Fibroblast of lung (primary cell): ENCODE measurements around the gene CFLAR. TPM values are rescaled to one million over a fixed set of nuclear protein-coding genes. Genes with fewer than 3 reads are reported as not detected.

Experiments used
- DNase-seq, 2 donors: peaks; one replicate each; pipeline versions ENCODE4 v3.0.0 to v3.0.0-alpha.2; 2010; ENCODE audit warnings: low read depth in 2 of 2
- H2AFZ ChIP-seq: 2 replicates; pipeline ENCODE4 v1.5.1; 2012; ENCODE audit warnings: low read length, control low read depth, inconsistent platforms
- H3K27ac ChIP-seq: 2 replicates; pipeline ENCODE4 v1.5.1; 2011; ENCODE audit warnings: low read length, control low read depth; ENCODE audit not compliant: insufficient read depth
- H3K27me3 ChIP-seq: 2 replicates; pipeline ENCODE4 v1.5.1; 2011; ENCODE audit warnings: mild to moderate bottlenecking, low read length; ENCODE audit not compliant: control insufficient read depth, insufficient read depth
- H3K36me3 ChIP-seq: 2 replicates; pipeline ENCODE4 v1.5.1; 2011; ENCODE audit warnings: low read length; ENCODE audit not compliant: control insufficient read depth, insufficient read depth
- H3K4me1 ChIP-seq: 2 replicates; pipeline ENCODE4 v1.5.1; 2011; ENCODE audit warnings: low read length; ENCODE audit not compliant: control insufficient read depth, insufficient read depth; ENCODE audit errors: extremely low read depth
- H3K4me2 ChIP-seq: 2 replicates; pipeline ENCODE4 v1.5.1; 2011; ENCODE audit warnings: low read length, control low read depth; ENCODE audit not compliant: insufficient read depth; ENCODE audit errors: extremely low read depth
- H3K4me3 ChIP-seq, 4 experiments: fragments of 200-600 bp in 1 of 4; sonication (generic) in 1 of 4; replicated peaks in 1 of 4; 2 replicates each; pipeline ENCODE4 v1.5.1; 2011 to 2016; ENCODE audit warnings: low read length in 4 of 4, low read depth in 3 of 4, mild to moderate bottlenecking in 3 of 4, control low read depth in 2 of 4, inconsistent platforms in 1 of 4, mixed read lengths in 1 of 4; ENCODE audit not compliant: insufficient read depth in 1 of 4; ENCODE audit errors: control extremely low read depth in 1 of 4
- H3K79me2 ChIP-seq: 2 replicates; pipeline ENCODE4 v1.5.1; 2012; ENCODE audit warnings: mild to moderate bottlenecking, low read length, inconsistent platforms; ENCODE audit not compliant: control insufficient read depth, insufficient read depth
- H3K9ac ChIP-seq: 2 replicates; pipeline ENCODE4 v1.5.1; 2011; ENCODE audit warnings: mild to moderate bottlenecking, low read length, control low read depth; ENCODE audit not compliant: insufficient read depth
- H3K9me3 ChIP-seq: 2 replicates; pipeline ENCODE4 v1.5.1; 2012; ENCODE audit warnings: low read depth, low read length; ENCODE audit not compliant: control insufficient read depth, insufficient read depth
- H4K20me1 ChIP-seq: 2 replicates; pipeline ENCODE4 v1.5.1; 2011; ENCODE audit warnings: low read length; ENCODE audit not compliant: control insufficient read depth, insufficient read depth; ENCODE audit errors: extremely low read depth
- EZH2 ChIP-seq: IDR thresholded peaks from 2 replicates; pipeline ENCODE4 v1.5.1; 2012; ENCODE audit warnings: low read length, control low read depth, mild to moderate bottlenecking; ENCODE audit errors: missing control alignments
- polyA plus RNA-seq, 2 donors: library from polyadenylated mRNA; depleted of rRNA in 1 of 2; stranded (reverse) in 1 of 2; unstranded in 1 of 2; fragments of >200 nt; gene quantifications; 2 replicates each; pipeline ENCODE4 v1.2.1, GENCODE V29; 2011 to 2012; ENCODE audit warnings: missing spikeins in 1 of 2
- total RNA-seq: library from RNA; depleted of rRNA; stranded (reverse); fragments of >200 nt; gene quantifications from 2 replicates; pipeline ENCODE4 v1.2.1, GENCODE V29; 2014
- TF ChIP-seq, protein P1 (sequence below), 2 donors: IDR thresholded peaks in 1 of 2; conservative IDR thresholded peaks in 1 of 2; 1 replicate in 1 of 2; 2 replicates in 1 of 2; pipeline ENCODE4 v1.5.1; 2011 to 2012; ENCODE audit warnings: low read length in 2 of 2, control low read depth in 1 of 2, inconsistent platforms in 1 of 2, low read depth in 1 of 2, mild to moderate bottlenecking in 1 of 2

CFLAR gene
- total and polyA plus RNA-seq, 2 donors (not counting 1 experiment from before 2014, with no cell fraction given): 39.3 to 80.4 TPM

DNA sequence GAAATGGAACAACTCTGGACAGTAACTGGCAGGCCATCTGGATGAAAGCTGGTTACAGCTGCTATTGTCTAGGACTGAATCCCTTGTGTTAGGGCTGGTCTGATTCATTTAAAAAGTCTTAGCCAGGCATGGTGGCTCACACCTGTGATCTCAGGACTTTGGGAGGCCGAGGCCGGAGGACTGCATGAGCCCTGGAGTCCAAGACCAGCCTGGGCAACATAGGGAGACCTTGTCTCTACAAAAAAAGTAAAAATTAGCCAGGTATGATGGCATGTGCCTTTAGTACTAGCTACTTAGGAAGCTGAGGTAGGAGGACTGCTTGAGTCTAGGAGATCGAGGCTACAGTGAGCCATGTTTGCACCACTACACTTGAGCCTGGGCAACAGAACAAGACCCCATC is 15.5 kb upstream of the CFLAR start:
- H2AFZ ChIP-seq: no peak overlapping the region
- DNase-seq: no peak
- TF ChIP-seq, protein P1, sequence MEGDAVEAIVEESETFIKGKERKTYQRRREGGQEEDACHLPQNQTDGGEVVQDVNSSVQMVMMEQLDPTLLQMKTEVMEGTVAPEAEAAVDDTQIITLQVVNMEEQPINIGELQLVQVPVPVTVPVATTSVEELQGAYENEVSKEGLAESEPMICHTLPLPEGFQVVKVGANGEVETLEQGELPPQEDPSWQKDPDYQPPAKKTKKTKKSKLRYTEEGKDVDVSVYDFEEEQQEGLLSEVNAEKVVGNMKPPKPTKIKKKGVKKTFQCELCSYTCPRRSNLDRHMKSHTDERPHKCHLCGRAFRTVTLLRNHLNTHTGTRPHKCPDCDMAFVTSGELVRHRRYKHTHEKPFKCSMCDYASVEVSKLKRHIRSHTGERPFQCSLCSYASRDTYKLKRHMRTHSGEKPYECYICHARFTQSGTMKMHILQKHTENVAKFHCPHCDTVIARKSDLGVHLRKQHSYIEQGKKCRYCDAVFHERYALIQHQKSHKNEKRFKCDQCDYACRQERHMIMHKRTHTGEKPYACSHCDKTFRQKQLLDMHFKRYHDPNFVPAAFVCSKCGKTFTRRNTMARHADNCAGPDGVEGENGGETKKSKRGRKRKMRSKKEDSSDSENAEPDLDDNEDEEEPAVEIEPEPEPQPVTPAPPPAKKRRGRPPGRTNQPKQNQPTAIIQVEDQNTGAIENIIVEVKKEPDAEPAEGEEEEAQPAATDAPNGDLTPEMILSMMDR (conservative IDR thresholded peaks at IDR 0.05 in 1 of 2, IDR thresholded peaks at IDR 0.05 in 1 of 2; ENCODE audit: low read depth in 1 of 2, low read length in 2 of 2): no peak
- no peak for TF ChIP-seq EZH2
- H3K27ac ChIP-seq: no peak overlapping the region
- no peaks in the 10 kb centered on the region for H4K20me1 ChIP-seq
- no peaks in the 10 kb centered on the region for H3K9me3 ChIP-seq
- no peak overlapping the region for H3K9ac ChIP-seq
- no peak overlapping the region for H3K4me3 ChIP-seq
- no peaks in the 10 kb centered on the region for H3K27me3 ChIP-seq
- no peaks in the 10 kb centered on the region for H3K79me2 ChIP-seq
- H3K4me2 ChIP-seq: no peak overlapping the region
- H3K4me1 ChIP-seq: no peaks in the 10 kb centered on the region
- no peaks in the 10 kb centered on the region for H3K36me3 ChIP-seq

DNA sequence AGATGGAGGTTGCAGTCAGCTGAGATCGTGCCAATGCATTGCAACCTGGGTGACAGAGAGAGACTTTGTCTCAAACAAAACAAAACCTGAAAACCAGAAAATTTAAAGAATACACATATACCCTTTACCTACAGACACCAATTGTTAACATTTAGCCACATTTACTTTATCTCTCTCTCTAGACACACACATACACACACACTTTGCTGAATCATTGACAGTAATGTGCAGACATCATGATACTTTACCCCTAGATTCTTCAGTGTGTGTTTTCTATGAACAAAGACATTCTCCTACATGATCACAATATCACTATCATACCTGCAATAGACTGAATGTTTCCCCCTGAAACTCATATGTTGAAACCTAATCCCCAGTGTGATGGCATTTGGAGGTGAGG is 10.2 kb upstream of the CFLAR start:
- Histone ChIP-seq H3K9me3 (no peaks in the 10 kb centered on the region), H3K27ac (no peak overlapping the region), H3K4me3 (no peak overlapping the region), H2AFZ (no peak overlapping the region), H3K4me2 (no peak overlapping the region), H3K79me2 (no peaks in the 10 kb centered on the region), H3K36me3 (no peaks in the 10 kb centered on the region), H4K20me1 (no peaks in the 10 kb centered on the region), H3K9ac (no peak overlapping the region), H3K27me3 (no peaks in the 10 kb centered on the region), H3K4me1 (no peaks in the 10 kb centered on the region)
- TF ChIP-seq, protein P1 (conservative IDR thresholded peaks at IDR 0.05 in 1 of 2, IDR thresholded peaks at IDR 0.05 in 1 of 2; ENCODE audit: low read depth in 1 of 2, low read length in 2 of 2): no peak
- no peak for TF ChIP-seq EZH2
- no peak for DNase-seq

DNA sequence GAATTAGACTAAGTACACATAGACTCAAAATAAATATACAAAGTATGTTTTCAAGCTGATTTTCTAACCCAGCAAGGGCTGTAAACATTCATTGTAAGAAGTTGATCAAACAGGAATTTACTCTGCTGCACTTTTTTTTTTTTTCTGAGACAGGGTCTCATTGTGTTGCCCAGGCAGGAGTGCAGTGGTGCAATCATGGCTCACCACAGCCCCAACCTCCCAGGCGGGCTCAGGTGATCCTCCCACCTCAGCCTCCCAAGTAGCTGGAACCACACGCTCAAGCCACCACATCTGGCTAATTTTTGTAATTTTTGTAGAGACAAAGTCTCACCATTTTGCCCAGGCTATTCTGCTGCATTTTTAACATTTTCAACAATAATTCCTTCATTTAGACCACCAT is 8.3 kb upstream of the CFLAR start:
- Histone ChIP-seq H3K27ac (no peak overlapping the region), H3K4me1 (no peaks in the 10 kb centered on the region), H3K4me3 (no peak overlapping the region), H3K9me3 (no peaks in the 10 kb centered on the region), H3K27me3 (no peaks in the 10 kb centered on the region), H4K20me1 (no peaks in the 10 kb centered on the region), H3K36me3 (no peaks in the 10 kb centered on the region), H3K9ac (no peak overlapping the region), H3K79me2 (no peaks in the 10 kb centered on the region), H3K4me2 (no peak overlapping the region), H2AFZ (no peak overlapping the region)
- TF ChIP-seq, protein P1 (conservative IDR thresholded peaks at IDR 0.05 in 1 of 2, IDR thresholded peaks at IDR 0.05 in 1 of 2; ENCODE audit: low read depth in 1 of 2, low read length in 2 of 2): no peak
- no peak for TF ChIP-seq EZH2
- no peak for DNase-seq
